Astrocyte of the cerebellum (primary cell): ENCODE data around the gene EMC6.

Source experiments
- DNase-seq: peaks from one replicate; pipeline ENCODE4 v3.0.0-alpha.2; 2011; ENCODE audit warnings: low read depth
- H3K4me3 ChIP-seq: 2 replicates; pipeline ENCODE4 v1.5.1; 2011; ENCODE audit warnings: mild to moderate bottlenecking, low read depth, low read length, moderate library complexity
- CTCF ChIP-seq: IDR thresholded peaks from 2 replicates; pipeline ENCODE4 v1.5.1; 2012; ENCODE audit warnings: low read length, low read depth, moderate library complexity, mild to moderate bottlenecking; ENCODE audit errors: missing control alignments
- in situ Hi-C: cut with HindIII; loops from 2 replicates; pipeline ENCODE4 v1.10.0; 2017; ENCODE audit warnings: low sequenced_read_pairs

Gene EMC6

GRCh38 chr17:3688027-3688553, 19.5 kb downstream of the EMC6 start:
- TF ChIP-seq CTCF: no peak
- H3K4me3 ChIP-seq: no peak overlapping the region
- no peak for DNase-seq
- in situ Hi-C loops: no loop called here

GRCh38 chr17:3688852-3689261, 20.2 kb downstream of the EMC6 start:
- in situ Hi-C loops: no loop called here
- no peak for DNase-seq
- H3K4me3 ChIP-seq: no peak overlapping the region
- no peak for TF ChIP-seq CTCF

GRCh38 chr17:3689262-3690093, 20.9 kb downstream of the EMC6 start:
- no peak for DNase-seq
- in situ Hi-C loops: no loop called here
- TF ChIP-seq CTCF: no peak
- no peak overlapping the region for H3K4me3 ChIP-seq

- no peak for DNase-seq
- in situ Hi-C loops: no loop called here
- no peak for TF ChIP-seq CTCF
- no peak overlapping the region for H3K4me3 ChIP-seq
Measured at GRCh38 chr17:3690094-3690715, 21.6 kb downstream of the EMC6 start.

- no peak overlapping the region for H3K4me3 ChIP-seq
- TF ChIP-seq CTCF: no peak
- no peak for DNase-seq
- in situ Hi-C loops: no loop called here
Measured at GRCh38 chr17:3691617-3692067, 23.0 kb downstream of the EMC6 start.

- in situ Hi-C loops: no loop called here
- no peak for DNase-seq
- peak; percentile 8 for TF ChIP-seq CTCF
- no peak overlapping the region for H3K4me3 ChIP-seq
Measured at GRCh38 chr17:3692346-3692745, 23.7 kb downstream of the EMC6 start.
